HG03442 (cell line): ENCODE data around the gene TARS1.
"Not testable (repeated sequence)": the region's sequence is repeated elsewhere in the genome, so short reads cannot be mapped to it uniquely, and the experiment has no call there.

Source experiments
- ATAC-seq: cut with Tn5 transposase; IDR thresholded peaks from one replicate; pipeline ENCODE4 v1.9.1; 2021; ENCODE audit warnings: mild to moderate bottlenecking, moderate library complexity; ENCODE audit not compliant: unreplicated experiment

Gene TARS1

DNA sequence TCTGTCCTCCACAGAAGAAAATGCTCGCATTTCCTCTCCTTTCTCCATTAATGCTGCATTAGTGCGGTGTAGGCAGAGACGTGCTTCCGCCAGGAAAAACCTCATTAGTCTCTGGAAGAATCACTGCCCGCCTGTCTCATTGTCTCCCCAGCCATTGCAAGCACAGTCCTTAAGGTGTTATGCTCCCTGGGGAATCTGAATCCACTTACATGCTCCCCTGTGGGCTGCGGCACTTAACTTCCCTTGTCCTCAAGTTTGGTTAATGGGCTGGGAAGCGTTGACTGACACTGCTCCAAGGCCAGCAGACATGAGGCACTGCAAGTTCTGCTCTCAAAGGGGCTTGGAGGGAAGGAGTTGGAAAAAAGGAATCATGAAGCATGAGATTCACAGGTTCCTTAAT lies 41.6 kb downstream of the TARS1 start:
- ATAC-seq: no peak

DNA sequence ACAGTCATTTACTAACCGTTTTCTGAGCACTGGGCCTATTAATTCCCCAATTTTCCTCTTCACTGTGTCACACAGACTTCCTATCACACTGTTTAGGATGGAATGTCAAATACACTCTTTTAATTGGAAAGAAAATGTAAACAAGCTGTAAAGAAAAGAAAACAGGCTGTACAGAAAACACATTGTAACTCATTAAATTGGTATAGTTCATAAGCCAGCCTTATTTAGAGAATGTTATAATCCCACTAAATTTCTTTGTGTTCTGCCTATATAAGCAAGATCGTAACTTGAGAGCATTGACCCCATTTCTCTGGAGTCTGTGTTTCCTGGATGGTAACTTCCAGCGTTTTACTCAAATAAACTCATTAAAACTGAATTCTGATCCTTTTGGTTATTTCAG lies 46.5 kb downstream of the TARS1 start:
- no peak for ATAC-seq

- ATAC-seq: no peak
These were observed 48.0 kb downstream of the TARS1 start for GRCh38 chr5:33488558-33489355.

- ATAC-seq: no peak
These were observed 48.8 kb downstream of the TARS1 start for GRCh38 chr5:33489481-33490067.

GRCh38 chr5:33490071-33490665 lies 49.4 kb downstream of the TARS1 start:
- no peak for ATAC-seq

GRCh38 chr5:33491941-33492340 lies 51.2 kb downstream of the TARS1 start:
- ATAC-seq: no peak

DNA sequence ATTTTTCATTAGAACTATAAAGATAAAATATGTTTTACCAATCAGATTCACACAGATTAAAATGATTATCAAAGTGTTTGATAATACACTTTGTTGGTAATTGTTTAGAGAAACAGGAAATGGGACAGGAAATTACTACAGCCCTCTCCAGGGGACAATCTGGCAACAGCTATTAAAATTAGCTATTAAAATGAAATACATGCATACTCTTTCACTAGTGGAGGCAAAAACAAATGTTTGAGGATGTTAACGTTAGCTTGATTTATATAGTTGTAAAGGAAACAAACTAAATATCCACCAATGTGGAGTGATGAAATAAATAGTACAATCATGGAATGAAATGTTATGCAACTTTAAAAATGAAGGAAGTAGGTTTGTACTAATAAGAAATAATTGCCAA lies 53.7 kb downstream of the TARS1 start:
- no peak for ATAC-seq

DNA sequence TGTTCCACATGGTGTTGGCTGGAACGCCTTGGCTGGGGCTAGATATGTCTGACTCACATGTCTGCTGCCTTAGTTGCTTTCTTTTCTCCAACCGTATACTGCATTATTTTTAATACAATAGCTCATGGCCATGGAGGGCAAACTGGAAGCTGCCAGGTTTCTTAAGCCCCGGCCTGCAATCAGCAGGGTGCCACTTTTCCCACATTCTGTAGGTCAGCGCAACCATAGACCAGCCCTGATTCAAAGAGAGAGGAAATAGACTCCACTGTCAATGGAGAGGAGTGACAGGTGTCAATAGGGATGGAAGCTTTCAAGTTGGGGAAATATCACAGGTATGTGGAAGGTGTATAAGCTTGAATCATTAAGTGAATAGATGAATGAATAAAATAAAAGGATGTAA lies 60.5 kb downstream of the TARS1 start:
- no peak for ATAC-seq

GRCh38 chr5:33501899-33502298 lies 61.1 kb downstream of the TARS1 start:
- ATAC-seq: no peak

DNA sequence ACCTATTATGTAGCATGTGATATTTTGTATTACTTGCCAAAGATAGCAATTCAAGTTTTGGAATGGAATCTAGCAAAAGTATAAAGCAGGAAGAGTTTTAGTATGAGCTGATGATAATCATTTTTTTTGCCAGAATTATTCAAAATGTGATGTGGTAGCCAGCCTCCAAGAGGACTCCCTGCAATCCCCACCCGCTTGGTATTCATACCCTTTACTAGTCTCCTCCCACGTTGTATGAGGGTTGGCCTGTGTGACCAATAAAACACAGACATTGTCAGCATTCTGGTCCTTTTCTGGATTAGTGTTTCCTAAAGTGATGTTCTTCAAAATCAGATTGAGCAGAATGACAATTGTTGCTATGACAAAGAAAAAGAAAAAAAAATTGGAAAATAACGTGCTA lies 63.8 kb downstream of the TARS1 start:
- ATAC-seq: no peak

DNA sequence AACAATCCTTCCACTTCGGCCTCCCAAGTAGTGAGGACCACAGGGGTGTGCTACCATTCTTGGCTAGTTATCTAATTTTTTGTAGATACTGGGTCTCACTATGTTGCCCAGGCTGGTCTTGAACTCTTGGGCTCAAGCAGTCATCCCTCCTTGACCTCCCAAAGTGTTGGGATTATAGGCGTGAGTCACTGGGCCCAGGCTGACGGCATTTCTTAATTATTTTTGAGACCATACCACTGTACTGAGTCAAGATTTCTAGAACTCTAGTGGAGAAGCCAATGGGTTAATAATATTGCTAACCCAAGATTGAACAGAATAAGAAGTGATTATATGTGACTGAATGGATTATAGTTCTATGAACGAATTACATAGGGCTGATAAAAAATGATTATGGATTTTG lies 66.7 kb downstream of the TARS1 start:
- no peak for ATAC-seq

GRCh38 chr5:33509036-33509435 lies 68.3 kb downstream of the TARS1 start:
- ATAC-seq: no peak

DNA sequence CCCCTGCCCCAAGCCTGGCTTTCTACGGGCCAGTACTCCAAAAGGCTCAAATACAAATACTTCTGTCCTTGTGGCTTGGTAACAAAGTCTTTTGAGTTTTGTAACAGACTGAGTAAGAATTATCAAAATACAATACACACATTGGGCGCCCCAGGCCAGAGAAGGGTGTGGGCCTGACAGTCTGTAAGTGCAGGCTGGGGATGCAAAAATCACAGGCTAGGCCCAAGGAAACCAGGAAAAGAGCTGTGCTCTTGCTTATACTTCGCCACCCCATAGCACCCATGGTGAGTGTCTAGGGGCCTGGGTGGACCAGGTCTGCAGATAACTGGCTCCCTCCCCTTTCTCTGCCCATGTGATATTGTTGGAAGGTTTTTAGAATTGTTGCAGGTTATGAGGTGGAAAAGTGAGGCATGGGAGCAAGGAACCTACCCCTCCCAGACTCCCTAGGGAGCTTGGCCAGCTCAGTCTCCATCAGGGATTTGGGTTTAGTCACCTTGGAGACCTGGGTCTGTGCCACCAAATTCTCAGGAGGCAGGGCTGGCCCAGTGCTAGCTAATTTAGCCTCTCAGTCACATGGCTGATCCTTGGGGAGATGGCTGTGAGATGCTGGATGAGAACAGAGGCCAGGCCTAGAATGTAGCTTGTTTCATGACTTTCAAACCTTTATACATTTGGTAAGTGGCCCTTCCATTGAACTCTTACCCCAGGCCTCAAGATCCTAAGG lies 72.9 kb downstream of the TARS1 start:
- ATAC-seq: no peak

DNA sequence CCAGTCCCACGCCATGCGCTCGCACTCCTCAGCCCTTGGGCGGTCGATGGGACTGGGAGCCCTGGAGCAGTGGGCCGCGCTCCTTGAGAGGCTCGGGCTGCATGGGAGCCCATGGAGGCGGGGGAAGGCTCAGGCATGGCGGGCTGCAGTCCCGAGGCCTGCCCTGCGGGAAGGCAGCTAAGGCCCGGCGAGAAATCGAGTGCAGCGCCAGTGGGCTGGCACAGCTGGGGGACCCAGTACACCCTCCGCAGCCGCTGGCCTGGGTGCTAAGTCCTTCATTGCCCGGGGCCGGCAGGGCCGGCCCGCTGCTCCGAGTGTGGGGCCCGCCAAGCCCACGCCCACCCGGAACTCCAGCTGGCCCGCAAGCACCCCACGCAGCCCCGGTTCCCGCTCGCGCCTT lies 74.6 kb downstream of the TARS1 start:
- not testable (repeated sequence) for ATAC-seq

DNA sequence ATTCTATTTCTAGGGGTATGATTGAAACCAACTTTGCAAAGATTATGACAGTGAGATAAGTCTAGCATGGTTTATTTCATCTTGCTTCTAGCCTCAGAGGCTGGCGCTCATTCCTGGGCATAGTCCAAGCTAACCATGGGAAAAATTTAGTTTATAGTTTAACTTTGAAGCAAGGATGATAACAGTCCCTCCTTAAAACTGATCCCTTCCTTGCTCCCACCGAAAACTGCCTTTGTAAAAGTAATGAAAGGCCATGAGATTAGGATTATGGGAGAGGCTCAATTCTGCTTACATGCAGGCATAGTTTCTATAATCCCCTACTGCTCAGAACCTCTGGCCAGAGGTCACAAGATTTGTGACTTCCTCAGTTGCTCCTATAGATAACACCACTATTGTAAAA lies 75.7 kb downstream of the TARS1 start:
- ATAC-seq: no peak
